Globus pallidus (tissue), 1 donor: ENCODE data around the gene RASGRP4.
"Not testable (repeated sequence)": the region's sequence is repeated elsewhere in the genome, so short reads cannot be mapped to it uniquely, and the experiment has no call there.

Source experiments
- DNase-seq: peaks from one replicate; pipeline ENCODE4 v3.0.0-alpha.2; 2015; ENCODE audit warnings: low spot score

The RASGRP4 gene

GRCh38 chr19:38417146-38417543, 8.9 kb downstream of the RASGRP4 start:
- DNase-seq = no peak

GRCh38 chr19:38413416-38413815, 12.6 kb downstream of the RASGRP4 start:
- no peak for DNase-seq

GRCh38 chr19:38412961-38413360, 13.1 kb downstream of the RASGRP4 start:
- DNase-seq = no peak

GRCh38 chr19:38412491-38412890, 13.5 kb downstream of the RASGRP4 start:
- DNase-seq = no peak

GRCh38 chr19:38411898-38412297, 14.1 kb downstream of the RASGRP4 start:
- not testable (repeated sequence) for DNase-seq

GRCh38 chr19:38411041-38411712, 14.8 kb downstream of the RASGRP4 start:
- no peak for DNase-seq

- DNase-seq = not testable (repeated sequence)
Observed at GRCh38 chr19:38410407-38410806, 15.6 kb downstream of the RASGRP4 start.

- no peak for DNase-seq
Observed at GRCh38 chr19:38409631-38410133, 16.3 kb downstream of the RASGRP4 start.

- no peak for DNase-seq
Observed at GRCh38 chr19:38405276-38405675, 20.7 kb downstream of the RASGRP4 start.

GRCh38 chr19:38404858-38405257, 21.2 kb downstream of the RASGRP4 start:
- no peak for DNase-seq

GRCh38 chr19:38402967-38403674, 22.9 kb downstream of the RASGRP4 start, which contains the start of gene FAM98C:
Gene FAM98C (plus strand): TSS chr19:38403093. CDS start chr19:38403154, 61 bp downstream.
- peak; percentile 96 for DNase-seq

GRCh38 chr19:38402623-38402966, 23.4 kb downstream of the RASGRP4 start:
- DNase-seq = no peak

- DNase-seq = no peak
Observed at GRCh38 chr19:38401148-38401547, 24.9 kb downstream of the RASGRP4 start.

- DNase-seq = no peak
Observed at GRCh38 chr19:38400361-38400760, 25.7 kb downstream of the RASGRP4 start.

- DNase-seq = no peak
Observed at GRCh38 chr19:38399537-38399936, 26.5 kb downstream of the RASGRP4 start.

- no peak for DNase-seq
Observed at GRCh38 chr19:38399081-38399480, 26.9 kb downstream of the RASGRP4 start.

- DNase-seq = no peak
Observed at GRCh38 chr19:38395381-38396114, 30.5 kb downstream of the RASGRP4 start.

- DNase-seq = no peak
Observed at GRCh38 chr19:38394488-38394887, 31.5 kb downstream of the RASGRP4 start.

GRCh38 chr19:38392707-38393308, 33.2 kb downstream of the RASGRP4 start:
- DNase-seq = no peak

- no peak for DNase-seq
Observed at GRCh38 chr19:38391911-38392464, 34.0 kb downstream of the RASGRP4 start.

GRCh38 chr19:38389957-38390924, 35.8 kb downstream of the RASGRP4 start:
- DNase-seq = no peak
